NCI-H1092 (cell line): ENCODE data around the gene TBATA.
"Not testable (repeated sequence)": the region's sequence is repeated elsewhere in the genome, so short reads cannot be mapped to it uniquely, and the experiment has no call there.

Experiments used
- DNase-seq: peaks from one replicate; lab custom pipeline; 2025; lab: John Stamatoyannopoulos, UW

Gene TBATA

DNA sequence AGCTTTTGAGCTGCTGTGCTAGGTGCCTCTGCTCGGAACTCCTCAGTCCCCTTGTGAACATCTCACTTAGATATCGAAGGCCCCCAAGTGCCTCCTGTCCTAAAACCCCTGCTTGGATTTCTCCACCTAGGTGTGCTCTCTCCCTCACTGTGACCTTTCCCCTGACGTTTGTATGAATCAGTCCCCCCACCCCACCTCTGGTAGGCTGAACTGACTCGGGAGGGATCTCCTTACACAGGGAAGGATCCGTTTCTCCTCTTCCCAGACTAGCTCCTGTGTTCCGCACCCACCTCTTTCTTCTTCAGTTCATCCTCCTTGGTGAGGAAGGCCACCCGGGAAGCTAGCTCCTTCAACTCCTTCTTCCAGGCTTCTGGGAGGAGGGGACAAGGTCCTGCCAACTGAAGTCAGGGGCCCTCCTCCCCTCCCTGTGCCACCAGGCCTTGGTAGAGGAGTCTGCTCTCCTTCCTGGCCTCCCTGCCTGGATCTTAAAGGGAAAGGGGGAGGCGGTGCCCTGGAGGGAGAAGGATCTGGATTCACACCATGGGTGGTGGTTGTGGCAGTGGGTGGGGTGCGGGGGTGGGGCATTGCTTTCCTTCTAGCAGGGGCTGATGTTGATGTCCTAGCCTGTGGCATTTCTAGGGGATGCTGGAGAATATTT is 6.8 kb downstream of the TBATA start:
- DNase-seq = no peak

GRCh38 chr10:70777063-70777875 is 7.9 kb downstream of the TBATA start:
- no peak for DNase-seq

GRCh38 chr10:70776455-70777005 is 8.6 kb downstream of the TBATA start:
- no peak for DNase-seq

- no peak for DNase-seq
Measured at GRCh38 chr10:70775679-70776454, 9.3 kb downstream of the TBATA start.

GRCh38 chr10:70774810-70775678 is 10.1 kb downstream of the TBATA start:
- DNase-seq = no peak

DNA sequence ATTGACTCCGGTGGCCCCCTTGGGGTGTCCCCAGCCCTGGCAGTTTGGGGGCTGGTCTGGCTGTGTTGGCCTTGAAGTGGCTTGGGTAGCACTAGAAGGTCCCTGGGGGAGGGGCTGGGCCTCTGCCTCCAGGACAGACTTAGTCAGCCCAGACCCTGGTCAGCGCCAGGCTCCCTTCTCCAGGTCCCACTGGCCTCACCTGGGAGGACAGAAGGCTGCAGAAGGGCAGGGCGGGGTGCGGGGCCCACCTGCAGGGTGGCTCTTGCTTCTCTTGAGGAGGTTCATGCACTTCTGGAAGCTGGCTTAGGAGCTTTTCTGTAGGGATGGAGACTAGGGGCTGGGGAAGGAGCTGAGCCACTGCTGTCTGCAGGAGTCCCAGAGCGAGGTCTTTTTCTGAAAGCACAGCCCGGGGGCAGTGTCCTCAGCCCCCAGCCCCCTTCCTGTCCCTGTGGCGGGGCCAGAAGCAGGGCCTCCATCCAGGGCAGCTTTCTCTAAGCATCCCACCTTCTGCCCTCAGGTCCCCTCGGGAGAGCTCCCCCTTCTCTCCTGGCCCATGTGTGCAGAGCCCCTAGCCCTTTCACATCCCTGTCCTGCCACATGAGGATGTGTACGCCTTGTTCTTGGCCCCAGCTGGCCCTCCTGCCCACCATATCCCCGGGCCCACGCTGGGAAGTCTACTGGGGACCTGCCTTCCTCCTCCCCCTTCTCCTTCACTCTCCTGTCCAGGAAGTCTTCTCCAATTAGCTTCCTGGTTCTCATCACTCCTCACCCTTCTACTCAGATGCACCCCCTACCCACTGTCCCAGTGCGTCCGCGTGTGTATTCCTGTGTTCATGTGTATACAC is 11.0 kb downstream of the TBATA start:
- DNase-seq = no peak

DNA sequence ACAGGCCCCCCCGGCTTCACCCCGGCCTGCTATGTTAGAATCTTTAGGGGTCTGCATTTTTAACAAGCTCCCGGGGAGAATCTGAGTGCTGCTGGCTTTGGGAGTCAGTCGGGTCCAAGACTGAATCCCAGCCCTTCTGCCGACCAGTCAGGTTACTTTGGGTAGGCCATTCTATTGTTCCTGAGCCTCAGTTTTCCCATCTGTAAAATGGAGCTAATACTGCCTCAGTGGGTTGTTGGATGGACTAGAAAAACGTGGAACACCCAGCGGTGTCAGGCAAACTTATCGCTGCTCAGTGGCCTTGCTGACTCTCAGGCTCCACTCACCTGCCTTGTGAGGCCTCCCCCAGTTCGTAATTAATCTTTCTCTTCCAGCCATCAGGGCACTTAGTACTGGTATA is 11.7 kb downstream of the TBATA start:
- DNase-seq = no peak

GRCh38 chr10:70772627-70773026 is 12.6 kb downstream of the TBATA start:
- no peak for DNase-seq

GRCh38 chr10:70771311-70772194 is 13.6 kb downstream of the TBATA start:
- DNase-seq = no peak

- DNase-seq = not testable (repeated sequence)
Measured at GRCh38 chr10:70770516-70770915, 14.7 kb downstream of the TBATA start.

GRCh38 chr10:70770001-70770400 is 15.2 kb downstream of the TBATA start:
- no peak for DNase-seq

- DNase-seq = no peak
Measured at GRCh38 chr10:70769121-70769520, 16.1 kb downstream of the TBATA start.

- not testable (repeated sequence) for DNase-seq
Measured at GRCh38 chr10:70768026-70768685, 17.0 kb downstream of the TBATA start.

GRCh38 chr10:70765794-70766594 is 19.2 kb downstream of the TBATA start:
- DNase-seq = no peak

GRCh38 chr10:70763567-70763966 is 21.6 kb downstream of the TBATA start:
- DNase-seq = no peak

- DNase-seq = no peak
Measured at GRCh38 chr10:70762441-70763175, 22.6 kb downstream of the TBATA start.

DNA sequence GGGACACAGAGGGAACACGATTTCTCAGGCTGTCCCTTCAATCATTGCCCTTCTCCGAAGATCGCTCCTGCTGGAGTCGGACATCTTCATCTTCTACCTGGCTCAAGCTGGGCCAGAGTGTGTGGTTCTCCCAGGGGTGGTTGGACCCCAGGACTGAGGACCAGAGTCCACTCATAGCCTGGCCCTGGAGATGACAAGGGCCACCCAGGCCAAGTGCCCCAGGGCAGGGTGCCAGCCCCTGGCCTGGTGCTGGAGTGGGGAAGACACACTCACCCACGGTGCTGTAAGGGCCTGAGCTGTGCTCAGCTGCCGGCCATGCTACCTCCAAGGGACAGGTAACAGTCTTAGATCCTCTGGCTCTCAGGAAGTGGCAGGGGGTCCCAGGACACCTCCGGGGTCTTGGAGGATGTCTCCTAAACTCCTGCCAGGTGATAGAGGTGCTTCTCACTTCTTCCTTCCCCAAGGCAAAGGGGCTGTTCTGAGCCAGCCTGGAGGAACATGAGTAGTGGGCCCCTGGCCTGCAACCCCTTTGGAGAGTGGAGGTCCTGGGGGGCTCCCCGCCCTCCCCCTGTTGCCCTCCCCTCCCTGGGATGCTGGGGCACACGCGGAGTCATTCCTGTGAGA is 23.3 kb downstream of the TBATA start:
- no peak for DNase-seq
